H1 (cell line): Measurements from ENCODE around the gene FDXACB1. TPM values are rescaled to one million over a fixed set of nuclear protein-coding genes. Genes with fewer than 3 reads are reported as not detected.

Source experiments
- ASH2L ChIP-seq: fragments of 200-600, 300-600 bp; sonication (generic); IDR thresholded peaks from one replicate; pipeline ENCODE4 v1.7.1; 2017; ENCODE audit warnings: low read length
- CHD7 ChIP-seq: fragments of 300-600 bp; sonication (generic); IDR thresholded peaks from 2 replicates; pipeline ENCODE4 v1.7.1; 2012; ENCODE audit warnings: low read length, moderate library complexity, mild to moderate bottlenecking, inconsistent platforms; ENCODE audit not compliant: insufficient replicate concordance
- HDAC2 ChIP-seq, 2 experiments: fragments of 300-600 bp in 1 of 2; sonication (generic) in 1 of 2; IDR thresholded peaks; 2 replicates each; pipeline ENCODE4 v1.6.1; 2011 to 2012; ENCODE audit warnings: low read depth in 2 of 2, low read length in 2 of 2, mild to moderate bottlenecking in 2 of 2, moderate library complexity in 2 of 2, borderline replicate concordance in 1 of 2, inconsistent platforms in 1 of 2
- JUN ChIP-seq: IDR thresholded peaks from 2 replicates; pipeline ENCODE4 v1.6.1; 2011; ENCODE audit warnings: low read depth, mild to moderate bottlenecking, improper control_type of control experiment, low read length
- KDM5A ChIP-seq: fragments of 200-600 bp; IDR thresholded peaks from 2 replicates; pipeline ENCODE4 v1.7.1; 2012; ENCODE audit warnings: mild to moderate bottlenecking, low read length, inconsistent platforms, mixed read lengths
- PHF8 ChIP-seq: fragments of 200-600 bp; sonication (generic); conservative IDR thresholded peaks from 2 replicates; pipeline ENCODE4 v1.7.1; 2012; ENCODE audit warnings: low read depth, mild to moderate bottlenecking, inconsistent platforms, low read length, moderate library complexity
- USF2 ChIP-seq: IDR thresholded peaks from 2 replicates; pipeline ENCODE4 v1.6.1; 2011; ENCODE audit warnings: low read length, improper control_type of control experiment
- YY1 ChIP-seq: IDR thresholded peaks from 2 replicates; pipeline ENCODE4 v1.6.1; 2011; ENCODE audit warnings: low read depth, mild to moderate bottlenecking, low read length
- polyA plus RNA-seq, 7 experiments: library from polyadenylated mRNA; depleted of rRNA in 3 of 7; stranded (reverse) in 5 of 7; unstranded in 2 of 7; fragments of >200 nt in 5 of 7; fragments of 200-250 nt in 2 of 7; gene quantifications; 1 replicate in 5 of 7; 2 replicates in 1 of 7; 4 replicates in 1 of 7; pipeline versions ENCODE4 v1.2.1 to v1.2.3, GENCODE V29; 2011 to 2013; ENCODE audit warnings: missing spikeins in 2 of 7, mixed read lengths in 2 of 7
- total RNA-seq: library from RNA; stranded (reverse); fragmentation: NEBNext Ultra II Directional; extraction: Animal tissue kit (Norgen Biotek cat#: 25700); gene quantifications from 2 replicates; pipeline ENCODE4 v1.2.1, GENCODE V29; 2021

The FDXACB1 gene
- total and polyA plus RNA-seq, 2 of the 8 experiments (the other 6 are each of a cell fraction or from before 2014, with no cell fraction given), result 1.4 to 2.3 TPM

GRCh38 chr11:111870886-111871692 lies 7.9 kb downstream of the FDXACB1 start, which contains the start of gene ALG9 (continued):
- peak; percentile 67 for TF ChIP-seq YY1
- TF ChIP-seq USF2, result no peak
- TF ChIP-seq PHF8, result peak; percentile 70
- peak; percentile 95 for TF ChIP-seq ASH2L
- TF ChIP-seq JUN, result no peak
- 0 out of 2 replicates have a peak, but pooled peaks have one; percentile 12 for TF ChIP-seq KDM5A
- peak in 1 of 2 experiments; percentile 75; a peak in 1 of 4 replicates for TF ChIP-seq HDAC2 (IDR thresholded peaks at IDR 0.05; ENCODE audit: borderline replicate concordance in 1 of 2, low read depth in 2 of 2, low read length in 2 of 2)
- TF ChIP-seq CHD7, result no peak
